Ovary (tissue), 3 donors: Measurements from ENCODE around the gene CEP164.

Source experiments
- POLR2A ChIP-seq: fragments of 450-650 bp; IDR thresholded peaks from one replicate; pipeline ENCODE4 v1.6.1; 2017; ENCODE audit warnings: antibody characterized with exemption, mild to moderate bottlenecking, moderate library complexity
- TF ChIP-seq, protein P1 (sequence below), 3 donors: fragments of 450-650 bp in 2 of 3; fragments of 200-600 bp in 1 of 3; IDR thresholded peaks; one replicate each; pipeline versions ENCODE4 v1.5.1 to v1.8.0; 2016 to 2022; ENCODE audit warnings: antibody characterized with exemption in 3 of 3, mild to moderate bottlenecking in 1 of 3
- donor health status: DM: no; HTN: no; CAD: no.

DNA sequence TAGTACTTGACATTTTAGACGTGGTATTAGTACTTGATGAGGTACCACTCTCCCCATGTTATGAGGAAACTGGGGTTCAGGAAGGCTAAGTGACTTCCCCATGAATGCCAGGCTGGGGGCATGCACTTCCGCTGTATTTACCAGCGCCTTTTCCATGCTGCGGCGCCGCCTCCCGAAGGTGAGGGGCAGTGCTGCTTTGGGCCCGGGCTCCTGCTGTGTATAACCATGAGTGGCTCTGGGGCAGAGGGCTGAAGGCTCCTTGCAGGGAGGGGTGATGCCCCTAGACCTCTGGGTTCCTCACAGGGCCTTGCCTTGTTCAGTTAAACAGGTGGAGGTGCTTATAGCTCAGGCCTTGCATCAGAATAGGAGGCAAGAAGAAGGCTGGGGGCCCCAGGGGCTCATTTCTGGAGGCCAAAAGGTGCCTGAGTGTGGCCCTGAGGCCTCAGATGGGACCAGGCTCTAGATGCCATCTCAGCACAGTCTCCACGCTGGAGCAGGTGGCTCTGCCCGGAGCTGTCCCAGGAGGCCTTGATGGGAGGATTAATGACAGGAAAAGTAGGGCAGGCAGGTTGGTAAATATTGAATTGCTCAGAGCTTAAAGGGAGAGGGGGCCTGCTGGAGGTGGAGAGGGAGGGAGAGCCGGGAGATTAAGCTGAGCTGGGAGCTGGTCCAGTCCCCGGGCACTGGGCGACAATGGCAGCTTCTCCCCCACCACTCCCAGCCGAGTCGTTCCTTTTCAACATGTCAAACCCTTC, 129.6 kb downstream of the CEP164 start:
- TF ChIP-seq, protein P1, sequence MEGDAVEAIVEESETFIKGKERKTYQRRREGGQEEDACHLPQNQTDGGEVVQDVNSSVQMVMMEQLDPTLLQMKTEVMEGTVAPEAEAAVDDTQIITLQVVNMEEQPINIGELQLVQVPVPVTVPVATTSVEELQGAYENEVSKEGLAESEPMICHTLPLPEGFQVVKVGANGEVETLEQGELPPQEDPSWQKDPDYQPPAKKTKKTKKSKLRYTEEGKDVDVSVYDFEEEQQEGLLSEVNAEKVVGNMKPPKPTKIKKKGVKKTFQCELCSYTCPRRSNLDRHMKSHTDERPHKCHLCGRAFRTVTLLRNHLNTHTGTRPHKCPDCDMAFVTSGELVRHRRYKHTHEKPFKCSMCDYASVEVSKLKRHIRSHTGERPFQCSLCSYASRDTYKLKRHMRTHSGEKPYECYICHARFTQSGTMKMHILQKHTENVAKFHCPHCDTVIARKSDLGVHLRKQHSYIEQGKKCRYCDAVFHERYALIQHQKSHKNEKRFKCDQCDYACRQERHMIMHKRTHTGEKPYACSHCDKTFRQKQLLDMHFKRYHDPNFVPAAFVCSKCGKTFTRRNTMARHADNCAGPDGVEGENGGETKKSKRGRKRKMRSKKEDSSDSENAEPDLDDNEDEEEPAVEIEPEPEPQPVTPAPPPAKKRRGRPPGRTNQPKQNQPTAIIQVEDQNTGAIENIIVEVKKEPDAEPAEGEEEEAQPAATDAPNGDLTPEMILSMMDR (IDR thresholded peaks at IDR 0.05), result no peak
- TF ChIP-seq POLR2A, result no peak
